GM12873 (cell line): ENCODE results near the gene ARHGAP24.

ENCODE experiments used
- CTCF ChIP-seq: IDR thresholded peaks from 2 replicates; pipeline ENCODE4 v1.5.1; 2012; ENCODE audit warnings: low read depth, mild to moderate bottlenecking, moderate library complexity, low read length, control low read depth; ENCODE audit not compliant: insufficient read depth; ENCODE audit errors: missing control alignments

ARHGAP24 gene

GRCh38 chr4:85910985-85911384 lies 436.0 kb downstream of the ARHGAP24 start:
- no peak for TF ChIP-seq CTCF

- TF ChIP-seq CTCF = no peak
Observed at GRCh38 chr4:85913931-85914694, 439.2 kb downstream of the ARHGAP24 start.

GRCh38 chr4:85919200-85919887 lies 444.4 kb downstream of the ARHGAP24 start:
- TF ChIP-seq CTCF = no peak

- TF ChIP-seq CTCF = no peak
Observed at GRCh38 chr4:85925071-85925470, 450.1 kb downstream of the ARHGAP24 start.

- TF ChIP-seq CTCF = no peak
Observed at GRCh38 chr4:85928775-85929591, 454.0 kb downstream of the ARHGAP24 start.

GRCh38 chr4:85929961-85930665 lies 455.2 kb downstream of the ARHGAP24 start:
- TF ChIP-seq CTCF = no peak
